ENCODE data around the gene LARGE1.

DNA sequence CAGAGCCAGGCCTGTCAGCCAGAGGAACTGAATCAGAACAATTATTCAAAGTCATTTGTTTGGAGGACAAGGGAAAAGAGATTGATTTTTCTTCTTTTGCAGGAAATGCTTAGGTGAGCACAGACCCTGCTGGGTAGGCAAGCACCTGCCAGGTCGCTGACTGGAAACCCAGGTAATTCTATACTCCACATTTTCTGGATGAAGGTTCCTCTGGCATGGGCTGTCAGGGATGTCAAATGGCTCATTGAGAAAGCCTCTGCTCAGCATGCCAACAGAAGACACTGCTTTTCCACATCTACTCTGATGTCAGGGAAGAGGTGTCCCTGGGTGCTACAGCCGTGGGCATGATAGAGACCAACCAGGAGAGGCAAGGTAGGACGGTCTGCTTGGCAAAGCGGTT, 695.4 kb downstream of the LARGE1 start:
- TF ChIP-seq, protein P1, sequence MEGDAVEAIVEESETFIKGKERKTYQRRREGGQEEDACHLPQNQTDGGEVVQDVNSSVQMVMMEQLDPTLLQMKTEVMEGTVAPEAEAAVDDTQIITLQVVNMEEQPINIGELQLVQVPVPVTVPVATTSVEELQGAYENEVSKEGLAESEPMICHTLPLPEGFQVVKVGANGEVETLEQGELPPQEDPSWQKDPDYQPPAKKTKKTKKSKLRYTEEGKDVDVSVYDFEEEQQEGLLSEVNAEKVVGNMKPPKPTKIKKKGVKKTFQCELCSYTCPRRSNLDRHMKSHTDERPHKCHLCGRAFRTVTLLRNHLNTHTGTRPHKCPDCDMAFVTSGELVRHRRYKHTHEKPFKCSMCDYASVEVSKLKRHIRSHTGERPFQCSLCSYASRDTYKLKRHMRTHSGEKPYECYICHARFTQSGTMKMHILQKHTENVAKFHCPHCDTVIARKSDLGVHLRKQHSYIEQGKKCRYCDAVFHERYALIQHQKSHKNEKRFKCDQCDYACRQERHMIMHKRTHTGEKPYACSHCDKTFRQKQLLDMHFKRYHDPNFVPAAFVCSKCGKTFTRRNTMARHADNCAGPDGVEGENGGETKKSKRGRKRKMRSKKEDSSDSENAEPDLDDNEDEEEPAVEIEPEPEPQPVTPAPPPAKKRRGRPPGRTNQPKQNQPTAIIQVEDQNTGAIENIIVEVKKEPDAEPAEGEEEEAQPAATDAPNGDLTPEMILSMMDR (IDR thresholded peaks at IDR 0.05; ENCODE audit: poor library complexity): no peak
- no peak for TF ChIP-seq EZH2phosphoT487 (IDR thresholded peaks at IDR 0.05; ENCODE audit: low read depth, severe bottlenecking, unreplicated experiment)

Measured in hepatocyte (in vitro differentiated cells).